HepG2 (cell line): ENCODE measurements around the gene MYO1E.

ENCODE experiments used
- CREB1 ChIP-seq, 2 experiments: fragments of 450-650 bp in 1 of 2; IDR thresholded peaks; 2 replicates each; pipeline ENCODE4 v1.6.1; 2016 to 2017; ENCODE audit warnings: control low read depth in 1 of 2, mild to moderate bottlenecking in 1 of 2, missing compliant biosample characterization in 1 of 2, missing genetic modification characterization in 1 of 2
- JARID2 ChIP-seq: sonication (generic); formaldehyde crosslinking; IDR thresholded peaks from 2 replicates; pipeline ENCODE4 v1.8.1; 2023; ENCODE audit warnings: missing genetic modification reagents, inconsistent platforms; ENCODE audit not compliant: insufficient replicate concordance
- KLF13 ChIP-seq: sonication (generic); formaldehyde crosslinking; IDR thresholded peaks from 2 replicates; pipeline ENCODE4 v1.4.0; 2020; ENCODE audit warnings: mild to moderate bottlenecking, missing genetic modification reagents
- RFXAP ChIP-seq: sonication (generic); formaldehyde crosslinking; IDR thresholded peaks from 2 replicates; pipeline ENCODE4 v1.4.0; 2020; ENCODE audit warnings: missing genetic modification reagents, borderline replicate concordance
- ZFX ChIP-seq: sonication (generic); formaldehyde crosslinking; IDR thresholded peaks from 2 replicates; pipeline ENCODE4 v1.4.0; 2020; ENCODE audit warnings: mild to moderate bottlenecking, low read depth, missing genetic modification reagents, moderate library complexity
- ZNF563 ChIP-seq: sonication (generic); formaldehyde crosslinking; IDR thresholded peaks from 2 replicates; pipeline ENCODE4 v1.8.0; 2022; ENCODE audit warnings: mild to moderate bottlenecking, moderate library complexity, missing genetic modification reagents
- TF ChIP-seq, protein P1 (sequence below): sonication (generic); formaldehyde crosslinking; IDR thresholded peaks from 2 replicates; pipeline ENCODE4 v1.5.0; 2020; ENCODE audit warnings: mild to moderate bottlenecking, low read depth, missing genetic modification reagents, borderline replicate concordance
- TF ChIP-seq, protein P2 (sequence below): sonication (generic); formaldehyde crosslinking; IDR thresholded peaks from 2 replicates; pipeline ENCODE4 v1.5.0; 2020; ENCODE audit warnings: mild to moderate bottlenecking, missing genetic modification reagents, moderate library complexity

DNA sequence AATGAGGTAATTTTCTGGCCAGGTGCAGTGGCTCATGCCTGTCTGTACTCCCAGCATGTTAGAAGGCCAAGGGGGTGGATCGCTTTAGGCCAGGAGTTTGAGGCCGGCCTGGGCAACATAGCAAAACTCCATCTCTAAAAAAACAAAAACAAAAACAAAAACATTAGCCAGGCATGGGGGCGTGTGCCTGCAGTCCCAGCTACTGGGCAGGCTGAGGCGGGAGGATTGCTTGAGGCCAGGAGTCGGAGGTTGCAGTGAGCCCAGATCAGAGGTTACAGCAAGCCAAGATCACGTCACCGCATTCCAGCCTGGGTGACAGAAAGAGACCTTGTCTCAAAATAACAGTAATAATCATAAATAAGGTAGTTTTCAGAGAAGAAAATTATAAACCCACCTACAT is 110.4 kb downstream of the MYO1E start:
- TF ChIP-seq ZFX: no peak
- TF ChIP-seq, protein P1, sequence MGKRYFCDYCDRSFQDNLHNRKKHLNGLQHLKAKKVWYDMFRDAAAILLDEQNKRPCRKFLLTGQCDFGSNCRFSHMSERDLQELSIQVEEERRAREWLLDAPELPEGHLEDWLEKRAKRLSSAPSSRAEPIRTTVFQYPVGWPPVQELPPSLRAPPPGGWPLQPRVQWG (CRISPR knock-in tag): no peak
- no peak for TF ChIP-seq JARID2
- no peak for TF ChIP-seq ZNF563 (CRISPR knock-in tag)
- TF ChIP-seq CREB1 (IDR thresholded peaks at IDR 0.05): no peak
- TF ChIP-seq CREB1 (CRISPR knock-in tag; IDR thresholded peaks at IDR 0.05): no peak
- TF ChIP-seq RFXAP (CRISPR knock-in tag): no peak
- TF ChIP-seq KLF13 (CRISPR knock-in tag): no peak
- TF ChIP-seq, protein P2, sequence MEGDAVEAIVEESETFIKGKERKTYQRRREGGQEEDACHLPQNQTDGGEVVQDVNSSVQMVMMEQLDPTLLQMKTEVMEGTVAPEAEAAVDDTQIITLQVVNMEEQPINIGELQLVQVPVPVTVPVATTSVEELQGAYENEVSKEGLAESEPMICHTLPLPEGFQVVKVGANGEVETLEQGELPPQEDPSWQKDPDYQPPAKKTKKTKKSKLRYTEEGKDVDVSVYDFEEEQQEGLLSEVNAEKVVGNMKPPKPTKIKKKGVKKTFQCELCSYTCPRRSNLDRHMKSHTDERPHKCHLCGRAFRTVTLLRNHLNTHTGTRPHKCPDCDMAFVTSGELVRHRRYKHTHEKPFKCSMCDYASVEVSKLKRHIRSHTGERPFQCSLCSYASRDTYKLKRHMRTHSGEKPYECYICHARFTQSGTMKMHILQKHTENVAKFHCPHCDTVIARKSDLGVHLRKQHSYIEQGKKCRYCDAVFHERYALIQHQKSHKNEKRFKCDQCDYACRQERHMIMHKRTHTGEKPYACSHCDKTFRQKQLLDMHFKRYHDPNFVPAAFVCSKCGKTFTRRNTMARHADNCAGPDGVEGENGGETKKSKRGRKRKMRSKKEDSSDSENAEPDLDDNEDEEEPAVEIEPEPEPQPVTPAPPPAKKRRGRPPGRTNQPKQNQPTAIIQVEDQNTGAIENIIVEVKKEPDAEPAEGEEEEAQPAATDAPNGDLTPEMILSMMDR: no peak
